Measurements from ENCODE around the gene FIBP.

GRCh38 chr11:65921033-65921555, 32.8 kb upstream of the FIBP start:
- TF ChIP-seq CTCF (IDR thresholded peaks at IDR 0.05) (no peak), POLR2AphosphoS5 (IDR thresholded peaks at IDR 0.05) (no peak)
